GM19193 (cell line): ENCODE data around the gene MTREX.

Experiments
- POLR2A ChIP-seq: IDR thresholded peaks from 4 replicates; pipeline ENCODE4 v1.6.1; 2011; ENCODE audit not compliant: insufficient read depth, insufficient read length; ENCODE audit errors: extremely low read depth

MTREX gene

DNA sequence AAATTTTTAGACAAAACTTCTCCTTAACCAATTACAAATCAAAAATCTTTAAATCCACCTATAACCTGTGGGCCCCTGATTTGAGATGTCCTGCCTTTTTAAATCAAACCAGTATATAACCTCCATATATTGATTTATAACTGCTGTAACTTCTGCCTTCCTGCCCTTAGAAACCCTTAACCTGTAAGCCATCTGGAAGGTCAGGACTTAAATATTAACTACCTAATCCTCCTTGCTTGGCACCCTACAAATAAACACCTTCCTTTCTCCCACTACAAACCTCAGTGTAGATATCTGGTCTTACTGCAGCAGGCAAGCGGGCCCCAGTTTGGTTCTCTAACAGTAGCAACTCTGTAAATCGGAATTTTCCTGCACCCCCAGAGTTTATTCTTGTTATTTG, 83.9 kb downstream of the MTREX start:
- TF ChIP-seq POLR2A = no peak

DNA sequence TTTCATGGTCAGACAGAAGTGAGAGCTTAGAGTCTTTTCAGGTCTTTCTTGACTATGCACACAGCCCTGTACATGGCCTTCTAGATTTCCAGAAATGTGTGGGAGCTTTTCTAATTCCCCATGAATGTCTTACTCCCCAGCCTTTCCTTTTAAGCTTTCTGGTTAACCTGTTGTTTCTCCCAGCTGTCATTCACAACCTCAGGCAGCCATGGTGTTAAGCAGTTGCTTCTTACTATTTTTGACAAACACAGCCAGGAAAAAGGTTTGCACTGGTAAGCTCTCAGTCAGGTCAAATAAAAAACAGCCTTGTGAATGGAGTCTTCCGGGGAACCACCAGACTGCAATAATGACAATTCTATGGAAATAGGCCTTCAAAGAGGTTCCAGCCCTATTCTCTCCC, 84.9 kb downstream of the MTREX start:
- TF ChIP-seq POLR2A = no peak

DNA sequence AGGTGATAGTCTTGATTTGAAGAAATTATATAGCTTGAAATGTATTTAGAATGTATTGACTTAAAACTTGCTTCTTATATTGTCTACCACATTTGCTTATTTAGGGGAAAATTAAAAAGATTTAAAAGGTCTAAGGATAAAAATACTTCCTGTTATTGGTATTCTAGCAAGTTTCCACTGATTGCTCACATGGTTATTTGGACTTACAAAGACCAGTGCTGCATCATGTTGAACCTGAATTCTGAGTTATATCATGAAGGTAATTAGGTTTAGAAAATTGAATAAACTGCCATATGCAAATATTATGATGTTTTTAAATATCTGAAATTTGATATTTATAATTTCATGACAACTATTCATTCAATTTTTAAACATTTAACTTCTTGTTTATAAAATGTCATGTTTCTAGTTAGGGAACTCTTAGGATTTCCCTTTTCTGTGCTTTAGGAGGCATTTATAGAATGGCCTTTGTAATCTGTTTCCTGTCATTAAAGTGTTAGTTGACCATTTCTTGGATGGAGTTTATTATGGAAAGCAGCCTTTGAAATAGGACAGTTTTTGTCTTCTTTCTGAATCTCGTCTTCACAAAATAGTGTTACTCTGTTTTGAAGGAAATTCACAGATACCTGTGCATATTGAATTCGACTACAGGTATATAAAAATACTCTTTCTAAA, 85.8 kb downstream of the MTREX start:
- TF ChIP-seq POLR2A = no peak

- TF ChIP-seq POLR2A = no peak
Observed at GRCh38 chr5:55402199-55402598, 94.4 kb downstream of the MTREX start.

GRCh38 chr5:55406292-55406691, 98.5 kb downstream of the MTREX start:
- no peak for TF ChIP-seq POLR2A

GRCh38 chr5:55407059-55407684, 99.4 kb downstream of the MTREX start:
- no peak for TF ChIP-seq POLR2A

GRCh38 chr5:55407984-55408383, 100.2 kb downstream of the MTREX start:
- no peak for TF ChIP-seq POLR2A

GRCh38 chr5:55409775-55410174, 102.0 kb downstream of the MTREX start:
- no peak for TF ChIP-seq POLR2A

DNA sequence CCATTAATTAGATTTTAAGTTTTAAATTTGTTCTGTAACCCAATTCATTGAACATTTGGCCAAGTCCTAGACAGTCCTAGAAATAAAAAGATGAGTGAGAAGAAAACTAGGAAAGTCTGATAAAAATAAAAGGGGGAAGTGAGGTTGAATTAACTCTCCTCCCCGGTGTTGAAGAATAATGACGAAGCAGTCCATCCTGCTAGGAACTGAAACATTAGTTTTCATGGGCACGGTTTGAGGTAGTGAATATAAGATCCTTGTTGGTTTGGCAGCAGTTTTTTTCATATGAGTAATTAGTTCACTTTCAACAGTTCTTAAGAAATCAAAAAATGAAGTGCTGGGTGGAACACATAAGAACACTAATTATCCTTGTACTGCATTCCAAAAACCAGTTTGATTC, 103.1 kb downstream of the MTREX start:
- TF ChIP-seq POLR2A = no peak

DNA sequence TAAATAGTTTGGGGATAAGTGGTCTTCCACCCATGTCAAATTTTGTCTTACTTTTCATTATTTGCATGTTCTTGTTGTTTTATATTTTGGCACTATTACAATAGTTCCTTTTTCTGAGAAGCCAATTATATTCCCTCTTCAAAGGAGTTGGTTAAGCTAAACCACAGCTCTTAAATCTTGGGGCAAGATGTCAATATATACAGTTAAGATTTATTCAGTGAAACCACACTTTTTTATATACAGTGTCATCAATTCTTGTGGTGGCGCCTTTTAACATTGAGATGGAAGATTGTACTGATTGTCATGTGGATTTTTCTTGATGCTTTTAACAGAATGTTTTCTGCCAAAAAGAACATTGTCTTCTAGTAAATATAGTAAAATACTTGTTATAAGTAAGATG, 104.1 kb downstream of the MTREX start:
- no peak for TF ChIP-seq POLR2A

DNA sequence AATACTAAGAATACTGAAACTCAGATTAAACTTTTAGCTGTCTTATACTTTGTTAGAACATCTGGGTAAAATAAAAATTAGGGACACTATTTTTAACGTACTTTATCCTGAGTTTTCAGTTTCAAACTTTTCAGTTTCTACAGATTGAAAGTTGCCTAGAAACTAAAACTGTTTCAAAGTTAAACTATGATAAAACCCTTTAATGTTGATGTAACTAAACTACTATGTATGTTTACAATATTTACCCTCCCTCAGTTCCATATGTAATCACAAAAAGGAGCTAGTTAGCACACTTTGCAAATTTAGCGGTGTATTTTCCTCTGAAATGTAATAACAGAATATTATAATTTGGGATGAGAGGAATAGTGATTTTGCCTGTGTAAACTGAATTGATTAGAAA, 105.9 kb downstream of the MTREX start:
- TF ChIP-seq POLR2A = no peak

- TF ChIP-seq POLR2A = no peak
Observed at GRCh38 chr5:55415071-55415470, 107.3 kb downstream of the MTREX start.

DNA sequence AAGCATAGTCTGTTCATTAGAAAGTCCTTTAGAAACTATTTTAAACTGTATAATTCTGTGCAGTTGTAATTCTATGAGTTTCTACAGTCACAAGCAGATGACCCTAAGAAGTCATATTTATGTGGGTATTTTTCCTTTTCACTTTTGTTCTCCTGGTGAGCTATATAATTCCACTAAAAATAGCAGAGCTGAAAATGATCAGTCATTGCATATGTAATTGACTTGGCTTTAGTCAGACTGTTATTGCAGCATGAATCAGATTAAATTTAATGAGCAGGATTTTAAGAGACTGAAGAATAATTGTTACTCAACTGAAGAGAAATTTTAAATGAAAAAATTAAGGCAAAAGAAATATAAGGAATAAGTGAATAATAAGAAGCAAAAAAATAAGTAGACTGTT, 108.5 kb downstream of the MTREX start:
- TF ChIP-seq POLR2A = no peak

- no peak for TF ChIP-seq POLR2A
Observed at GRCh38 chr5:55418994-55419968, 111.5 kb downstream of the MTREX start.

GRCh38 chr5:55421074-55421529, 113.3 kb downstream of the MTREX start:
- TF ChIP-seq POLR2A = no peak

- no peak for TF ChIP-seq POLR2A
Observed at GRCh38 chr5:55426455-55426854, 118.7 kb downstream of the MTREX start.

GRCh38 chr5:55427157-55427556, 119.4 kb downstream of the MTREX start:
- no peak for TF ChIP-seq POLR2A
